H9 (cell line): ENCODE data around the gene DHRS7B. TPM values are rescaled to one million over a fixed set of nuclear protein-coding genes. Genes with fewer than 3 reads are reported as not detected.

Experiments used
- DNase-seq: peaks from one replicate; pipeline ENCODE4 v3.0.0-alpha.2; 2017
- H2AFZ ChIP-seq: one replicate; pipeline ENCODE4 v1.6.1; 2013; ENCODE audit warnings: mild to moderate bottlenecking, low read length, control low read depth, moderate library complexity
- H2AK5ac ChIP-seq: 2 replicates; pipeline ENCODE4 v1.6.1; 2013; ENCODE audit warnings: low read length, control low read depth, mixed read lengths; ENCODE audit not compliant: insufficient read length
- H2BK120ac ChIP-seq: one replicate; pipeline ENCODE4 v1.6.1; 2013; ENCODE audit warnings: low read depth, mild to moderate bottlenecking, low read length, control low read depth, inconsistent platforms; ENCODE audit not compliant: poor library complexity, severe bottlenecking
- H2BK12ac ChIP-seq: 2 replicates; pipeline ENCODE4 v1.6.1; 2013; ENCODE audit warnings: low read length, control low read depth, mixed read lengths, low read depth; ENCODE audit not compliant: insufficient read length
- H2BK15ac ChIP-seq: 2 replicates; pipeline ENCODE4 v1.6.1; 2013; ENCODE audit warnings: low read depth, low read length, control low read depth
- H2BK20ac ChIP-seq: one replicate; pipeline ENCODE4 v1.6.1; 2013; ENCODE audit warnings: low read depth, mild to moderate bottlenecking, low read length, control low read depth, inconsistent platforms; ENCODE audit not compliant: poor library complexity, severe bottlenecking
- H2BK5ac ChIP-seq: 2 replicates; pipeline ENCODE4 v1.6.1; 2013; ENCODE audit warnings: low read length, control low read depth, mixed read lengths; ENCODE audit not compliant: insufficient read length
- H3K14ac ChIP-seq: 2 replicates; pipeline ENCODE4 v1.6.1; 2013; ENCODE audit warnings: low read length, control low read depth; ENCODE audit not compliant: insufficient read depth
- H3K18ac ChIP-seq: 2 replicates; pipeline ENCODE4 v1.6.1; 2013; ENCODE audit warnings: low read depth, mild to moderate bottlenecking, mixed read lengths, low read length, control low read depth; ENCODE audit not compliant: insufficient read length
- H3K23ac ChIP-seq: 2 replicates; pipeline ENCODE4 v1.6.1; 2013; ENCODE audit warnings: low read length, control low read depth, mixed read lengths, low read depth; ENCODE audit not compliant: insufficient read length
- H3K23me2 ChIP-seq: 2 replicates; pipeline ENCODE4 v1.6.1; 2013; ENCODE audit warnings: low read depth, mild to moderate bottlenecking, mixed read lengths, low read length, control low read depth; ENCODE audit not compliant: insufficient read length, poor library complexity, severe bottlenecking
- H3K27ac ChIP-seq: 2 replicates; pipeline ENCODE4 v1.5.1; 2013; ENCODE audit warnings: low read length, control low read depth, mixed read lengths, low read depth; ENCODE audit not compliant: insufficient read length
- H3K27me3 ChIP-seq: 2 replicates; pipeline ENCODE4 v1.6.1; 2013; ENCODE audit warnings: low read length, control low read depth, inconsistent platforms; ENCODE audit not compliant: insufficient read depth
- H3K4ac ChIP-seq: 2 replicates; pipeline ENCODE4 v1.6.1; 2013; ENCODE audit warnings: low read depth, mild to moderate bottlenecking, control low read depth, inconsistent platforms, low read length, moderate library complexity
- H3K4me1 ChIP-seq: 2 replicates; pipeline ENCODE4 v1.6.1; 2013; ENCODE audit warnings: low read length, control low read depth, inconsistent platforms; ENCODE audit not compliant: insufficient read depth
- H3K4me2 ChIP-seq: 2 replicates; pipeline ENCODE4 v1.6.1; 2013; ENCODE audit warnings: low read length, control low read depth, mixed read lengths; ENCODE audit not compliant: insufficient read length, insufficient read depth
- H3K56ac ChIP-seq: 2 replicates; pipeline ENCODE4 v1.6.1; 2013; ENCODE audit warnings: low read depth, mild to moderate bottlenecking, mixed read lengths, low read length, control low read depth; ENCODE audit not compliant: insufficient read length
- H3K79me1 ChIP-seq: 2 replicates; pipeline ENCODE4 v1.6.1; 2013; ENCODE audit warnings: low read depth, mild to moderate bottlenecking, moderate library complexity, low read length, control low read depth, inconsistent platforms; ENCODE audit not compliant: insufficient read depth, poor library complexity, severe bottlenecking
- H3K79me2 ChIP-seq: 2 replicates; pipeline ENCODE4 v1.6.1; 2013; ENCODE audit warnings: low read length, control low read depth, inconsistent platforms; ENCODE audit not compliant: insufficient read depth
- H3K9ac ChIP-seq: 2 replicates; pipeline ENCODE4 v1.6.1; 2013; ENCODE audit warnings: low read length, control low read depth, mixed read lengths; ENCODE audit not compliant: insufficient read length; ENCODE audit errors: extremely low read depth
- H3K9me3 ChIP-seq: one replicate; pipeline ENCODE4 v1.6.1; 2013; ENCODE audit warnings: low read depth, low read length, inconsistent platforms; ENCODE audit not compliant: control insufficient read depth
- H3T11ph ChIP-seq: one replicate; pipeline ENCODE4 v1.6.1; 2013; ENCODE audit warnings: mild to moderate bottlenecking, low read length, control low read depth, inconsistent platforms
- H4K20me1 ChIP-seq: one replicate; pipeline ENCODE4 v1.6.1; 2013; ENCODE audit not compliant: control insufficient read depth, insufficient read length, insufficient read depth
- H4K5ac ChIP-seq: 2 replicates; pipeline ENCODE4 v1.6.1; 2013; ENCODE audit warnings: low read depth, mild to moderate bottlenecking, mixed read lengths, low read length, control low read depth; ENCODE audit not compliant: insufficient read length
- H4K8ac ChIP-seq: replicated peaks from 2 replicates; pipeline ENCODE4 v1.6.1; 2013; ENCODE audit warnings: low read length, control low read depth, mixed read lengths, low read depth; ENCODE audit not compliant: insufficient read length
- H4K91ac ChIP-seq: 2 replicates; pipeline ENCODE4 v1.6.1; 2013; ENCODE audit warnings: low read depth, mild to moderate bottlenecking, moderate library complexity, mixed read lengths, low read length, control low read depth; ENCODE audit not compliant: insufficient read length
- H3K27ac Mint-ChIP-seq, 3 experiments: 2 replicates in 2 of 3; 3 replicates in 1 of 3; pipeline ENCODE4 v1.8.0; 2020 to 2021; ENCODE audit warnings: mixed read lengths in 3 of 3, mild to moderate bottlenecking in 1 of 3, moderate library complexity in 1 of 3
- H3K27me3 Mint-ChIP-seq: 2 replicates; pipeline ENCODE4 v1.8.0; 2021; ENCODE audit warnings: low read depth, mild to moderate bottlenecking, moderate library complexity, mixed read lengths
- H3K36me3 Mint-ChIP-seq, 3 experiments: 2 replicates in 2 of 3; 3 replicates in 1 of 3; pipeline ENCODE4 v1.8.0; 2020 to 2021; ENCODE audit warnings: low read depth in 3 of 3, mixed read lengths in 3 of 3; ENCODE audit not compliant: insufficient read depth in 1 of 3
- H3K4me1 Mint-ChIP-seq, 2 experiments: 2 replicates each; pipeline ENCODE4 v1.8.0; 2020; ENCODE audit warnings: mixed read lengths in 2 of 2
- H3K4me3 Mint-ChIP-seq, 2 experiments: 2 replicates in 1 of 2; 3 replicates in 1 of 2; pipeline ENCODE4 v1.8.0; 2020 to 2021; ENCODE audit warnings: mild to moderate bottlenecking in 2 of 2, mixed read lengths in 2 of 2, moderate library complexity in 1 of 2
- H3K9me3 Mint-ChIP-seq, 2 experiments: 2 replicates in 1 of 2; 3 replicates in 1 of 2; pipeline ENCODE4 v1.8.0; 2020; ENCODE audit warnings: mild to moderate bottlenecking in 2 of 2, mixed read lengths in 2 of 2, moderate library complexity in 1 of 2
- CTCF ChIP-seq: fragments of 200-600 bp; sonication (generic); conservative IDR thresholded peaks from 3 replicates; pipeline ENCODE4 v1.8.0; 2021; ENCODE audit warnings: antibody characterized with exemption, mild to moderate bottlenecking
- WGBS: extraction: QIAGEN DNeasy Blood & Tissue Kit; methylation state at CpG from one replicate; pipeline ENCODE4 v1.1.7; 2013; ENCODE audit warnings: missing lambda C conversion rate, low lambda C conversion rate, mixed read lengths; ENCODE audit not compliant: insufficient read length; ENCODE audit errors: extremely low coverage; 5-methylcytosine and 5-hydroxymethylcytosine counted together
- total RNA-seq: library from RNA; stranded (reverse); gene quantifications from 2 replicates; pipeline ENCODE4 v1.2.1, GENCODE V29; 2021

Gene DHRS7B
- total RNA-seq, 1 experiment from 2014 or later, result 20.3 TPM

GRCh38 chr17:21190078-21190477 lies 63.3 kb downstream of the DHRS7B start:
- Histone ChIP-seq H3K9ac (no peak overlapping the region), H3K18ac (no peak overlapping the region), H2BK5ac (no peak overlapping the region), H3K23me2 (no peaks in the 10 kb centered on the region), H3K4me2 (no peak overlapping the region), H2AK5ac (no peak overlapping the region), H3K27ac (no peak overlapping the region), H3K79me1 (no peaks in the 10 kb centered on the region), H3K23ac (no peak overlapping the region), H3K27me3 (no peaks in the 10 kb centered on the region), H4K5ac (no peak overlapping the region), H2BK12ac (no peak overlapping the region), H3K4me1 (peaks cover 4% of the 10 kb centered on the region; the same call in 1 of the 2 replicates), H3K56ac (no peak overlapping the region), H3K9me3 (no peaks in the 10 kb centered on the region), H4K8ac (no peak overlapping the region), H2BK20ac (no peak overlapping the region), H3T11ph (no peak overlapping the region), H3K4ac (no peak overlapping the region), H4K91ac (no peak overlapping the region), H2BK120ac (no peak overlapping the region), H3K79me2 (no peaks in the 10 kb centered on the region), H4K20me1 (no peaks in the 10 kb centered on the region), H2BK15ac (no peak overlapping the region), H2AFZ (no peak overlapping the region), H3K14ac (no peak overlapping the region)
- no peak for DNase-seq
- H3K27me3 Mint-ChIP-seq, result no peaks in the 10 kb centered on the region; the same call in 1 of the 2 replicates
- WGBS, result no CpG with 5 or more reads among the region's 6 CpGs
- no peak overlapping the region for H3K27ac Mint-ChIP-seq
- H3K4me3 Mint-ChIP-seq, result no peak overlapping the region
- peaks cover 0 to 9% of the 10 kb centered on the region in 2 experiments; a peak in 2 of 4 replicates for H3K4me1 Mint-ChIP-seq
- no peaks in the 10 kb centered on the region for H3K9me3 Mint-ChIP-seq
- peaks cover 7 to 45% (median 13%) of the 10 kb centered on the region in 3 experiments; a peak in 6 of 7 replicates for H3K36me3 Mint-ChIP-seq
- TF ChIP-seq CTCF, result no peak
